HG03159 (cell line): ENCODE data around the gene NTPCR.
"Not testable (repeated sequence)": the region's sequence is repeated elsewhere in the genome, so short reads cannot be mapped to it uniquely, and the experiment has no call there.

Experiments used
- ATAC-seq: cut with Tn5 transposase; IDR thresholded peaks from one replicate; pipeline ENCODE4 v1.9.1; 2021; ENCODE audit warnings: mild to moderate bottlenecking, moderate library complexity; ENCODE audit not compliant: unreplicated experiment

Gene NTPCR, protein sequence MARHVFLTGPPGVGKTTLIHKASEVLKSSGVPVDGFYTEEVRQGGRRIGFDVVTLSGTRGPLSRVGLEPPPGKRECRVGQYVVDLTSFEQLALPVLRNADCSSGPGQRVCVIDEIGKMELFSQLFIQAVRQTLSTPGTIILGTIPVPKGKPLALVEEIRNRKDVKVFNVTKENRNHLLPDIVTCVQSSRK

DNA sequence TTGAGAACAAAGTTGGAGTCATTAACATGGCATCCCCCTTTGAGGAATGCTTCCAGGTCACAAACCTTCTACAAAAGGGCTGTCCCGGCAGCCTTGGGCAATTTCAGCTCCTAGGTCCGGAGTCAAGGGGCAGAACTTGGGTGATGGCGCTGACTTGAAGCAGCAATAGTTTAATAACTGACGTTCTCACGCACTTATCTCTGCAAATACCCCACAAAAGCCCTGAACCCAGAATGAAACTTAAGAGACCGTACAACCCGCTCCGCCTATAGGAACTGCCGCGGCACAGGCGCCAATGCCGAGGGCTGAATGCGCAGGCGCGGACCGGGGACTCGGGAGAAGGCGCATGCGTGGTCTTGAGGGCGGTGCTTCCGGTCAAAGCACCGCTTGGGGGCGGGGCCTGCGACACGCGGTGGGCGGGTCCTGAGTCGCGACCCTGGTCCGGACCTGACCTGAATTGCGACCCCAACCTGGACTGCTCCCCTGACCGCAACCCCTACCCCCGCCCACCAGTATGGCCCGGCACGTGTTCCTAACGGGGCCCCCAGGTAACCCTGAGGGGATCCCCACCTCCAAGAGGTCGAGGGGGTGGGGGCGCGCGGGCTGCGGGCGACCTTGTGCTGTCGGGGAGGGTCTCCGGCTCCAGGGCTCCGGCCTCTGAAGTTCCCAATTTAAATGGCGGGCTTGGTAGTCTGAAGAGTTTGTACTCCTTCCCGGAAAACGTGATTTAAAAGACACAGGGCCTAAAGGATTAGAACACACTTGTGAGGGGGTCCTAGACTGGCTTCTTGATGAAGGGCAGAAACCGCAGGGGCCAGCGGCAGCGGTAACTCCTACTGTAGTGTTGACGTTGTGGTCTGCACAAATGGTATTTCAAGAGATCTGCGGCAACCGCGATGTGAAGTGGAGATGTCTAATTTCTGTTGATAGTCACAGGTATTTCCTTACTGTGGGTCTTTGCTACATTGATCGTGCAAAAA is at the start of gene NTPCR:
TSS of gene NTPCR (plus strand) at position 415 of the 980 bp plus-strand sequence. CDS start at position 515, 100 bp downstream.
- peak; percentile 90 for ATAC-seq

DNA sequence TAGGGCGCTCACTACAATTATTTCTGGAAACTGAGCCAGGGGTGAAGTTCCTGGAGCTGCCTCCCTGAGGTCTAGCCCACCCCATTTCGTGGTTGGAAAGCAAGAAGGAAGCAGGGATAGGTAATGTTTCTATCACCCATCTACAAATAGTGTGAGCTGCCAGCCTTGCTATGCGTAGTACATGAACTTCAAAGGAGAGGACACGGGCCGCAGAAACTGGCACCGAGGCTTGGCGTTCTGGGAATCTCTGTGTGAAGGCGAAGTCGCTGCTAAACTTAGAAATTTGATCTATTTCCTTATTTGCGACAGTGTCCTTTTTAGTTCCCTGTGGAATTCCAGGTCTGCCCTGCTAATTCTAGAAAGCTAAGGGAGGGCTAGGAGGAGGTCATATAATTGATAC is 49.6 kb upstream of the NTPCR start:
- ATAC-seq = no peak

DNA sequence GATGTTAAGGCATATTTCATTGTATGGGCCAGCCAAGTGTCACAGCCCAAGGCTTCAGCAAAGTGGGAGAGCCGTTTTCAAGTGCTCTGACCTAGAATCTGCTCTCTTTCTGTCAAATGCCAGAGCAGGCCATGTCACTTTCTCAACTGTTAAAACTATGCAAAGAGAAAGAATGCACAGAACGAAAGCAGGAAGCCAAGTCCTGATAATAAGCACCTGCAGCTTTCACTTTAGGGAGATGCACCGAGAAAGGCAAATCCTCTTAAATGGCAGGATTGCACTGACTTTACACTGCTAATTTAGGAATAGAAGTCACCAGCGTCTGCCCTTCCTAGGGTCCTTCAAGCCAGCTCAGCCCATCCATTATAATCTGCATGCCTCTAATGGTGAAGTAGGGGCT is 49.2 kb upstream of the NTPCR start:
- ATAC-seq = no peak

DNA sequence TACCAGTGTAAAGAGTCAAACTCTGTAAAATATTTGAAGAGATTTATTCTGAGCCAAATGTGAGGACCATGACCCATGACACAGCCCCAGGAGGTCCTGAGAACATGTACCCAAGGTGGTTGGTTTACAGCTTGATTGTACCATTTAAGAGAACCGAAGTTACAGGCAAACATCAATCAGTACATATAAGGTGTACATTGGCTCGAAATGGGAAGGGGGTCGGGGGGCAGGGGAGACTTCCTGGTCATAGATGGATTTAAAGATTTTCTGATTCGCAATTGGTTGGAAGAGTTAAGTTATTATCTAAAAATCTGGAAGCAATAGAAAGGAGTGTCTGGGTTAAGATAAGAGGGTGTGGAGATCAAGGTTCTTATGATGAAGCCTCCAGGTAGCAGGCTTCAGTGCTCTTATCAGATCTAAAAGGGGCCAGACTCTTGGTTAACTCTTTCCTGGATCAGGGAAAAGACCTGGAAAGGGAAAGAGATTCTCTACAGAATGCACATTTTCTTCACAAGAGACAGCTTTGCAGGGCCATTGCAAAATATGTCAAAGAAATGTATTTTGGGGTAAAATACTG is 47.5 kb upstream of the NTPCR start:
- no peak for ATAC-seq

GRCh38 chr1:232904131-232904530 is 46.3 kb upstream of the NTPCR start:
- no peak for ATAC-seq

DNA sequence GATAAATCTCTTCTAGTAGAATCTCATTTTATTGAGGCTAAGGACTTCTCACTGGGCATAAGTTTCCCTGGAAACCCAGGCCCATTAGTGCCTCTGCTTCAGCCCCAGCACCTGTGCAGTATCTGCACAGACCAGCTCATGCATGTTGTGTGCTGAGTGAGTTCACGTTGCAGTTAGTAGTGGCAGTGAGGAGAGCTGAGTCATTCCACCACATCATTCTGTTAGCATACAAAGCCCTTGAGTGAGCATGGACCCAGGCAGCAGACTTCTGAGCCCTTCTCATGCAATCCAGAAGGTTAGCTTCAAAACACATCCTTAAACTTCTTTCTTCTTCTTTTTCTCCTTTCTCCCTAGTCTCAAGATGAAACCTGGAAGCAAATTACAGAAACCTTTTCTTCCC is 45.8 kb upstream of the NTPCR start:
- no peak for ATAC-seq

- ATAC-seq = no peak
Measured at GRCh38 chr1:232905331-232906034, 44.9 kb upstream of the NTPCR start.

DNA sequence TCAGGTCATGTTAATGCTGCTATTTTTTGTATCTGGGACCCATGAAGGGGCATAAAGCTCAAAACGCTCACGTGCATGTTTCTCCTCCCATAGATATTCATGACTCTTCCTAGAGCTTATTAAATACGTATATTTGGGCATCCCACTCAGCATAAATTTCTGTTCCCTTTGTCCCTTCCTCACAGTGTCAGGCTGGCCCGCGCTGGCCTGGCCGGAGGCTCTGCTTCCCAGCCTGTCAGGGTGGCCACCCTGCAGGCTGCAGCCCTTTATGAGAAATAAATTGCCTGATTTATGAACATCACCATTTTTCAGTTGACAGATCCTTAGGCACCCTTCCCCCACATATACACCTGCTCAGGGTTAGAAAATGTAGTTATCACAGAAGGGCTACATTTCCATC is 44.0 kb upstream of the NTPCR start:
- ATAC-seq = no peak

DNA sequence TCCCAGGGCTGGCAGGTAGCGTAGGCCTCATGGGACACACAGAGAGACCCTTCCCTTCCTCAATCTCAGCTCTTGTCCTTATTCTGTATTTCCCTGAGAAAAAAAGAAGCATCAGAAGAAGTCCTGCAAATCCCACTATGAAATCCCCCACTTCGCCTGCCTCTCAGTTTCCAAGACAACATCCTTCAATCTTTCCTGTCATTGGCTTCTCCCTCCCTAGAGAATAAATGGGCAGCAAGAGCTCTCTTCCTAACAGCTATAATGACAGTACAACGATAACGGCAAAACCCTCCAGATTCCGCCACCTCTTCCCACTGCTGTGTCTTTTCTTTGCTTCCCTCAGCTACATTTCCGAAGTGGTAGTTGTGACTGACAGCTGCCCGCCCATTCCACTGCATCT is 41.6 kb upstream of the NTPCR start:
- no peak for ATAC-seq

GRCh38 chr1:232909752-232910151 is 40.7 kb upstream of the NTPCR start:
- ATAC-seq = no peak

GRCh38 chr1:232911027-232911599 is 39.3 kb upstream of the NTPCR start:
- no peak for ATAC-seq

GRCh38 chr1:232912845-232913580 is 37.4 kb upstream of the NTPCR start:
- ATAC-seq = no peak

GRCh38 chr1:232914271-232914670 is 36.1 kb upstream of the NTPCR start:
- not testable (repeated sequence) for ATAC-seq

DNA sequence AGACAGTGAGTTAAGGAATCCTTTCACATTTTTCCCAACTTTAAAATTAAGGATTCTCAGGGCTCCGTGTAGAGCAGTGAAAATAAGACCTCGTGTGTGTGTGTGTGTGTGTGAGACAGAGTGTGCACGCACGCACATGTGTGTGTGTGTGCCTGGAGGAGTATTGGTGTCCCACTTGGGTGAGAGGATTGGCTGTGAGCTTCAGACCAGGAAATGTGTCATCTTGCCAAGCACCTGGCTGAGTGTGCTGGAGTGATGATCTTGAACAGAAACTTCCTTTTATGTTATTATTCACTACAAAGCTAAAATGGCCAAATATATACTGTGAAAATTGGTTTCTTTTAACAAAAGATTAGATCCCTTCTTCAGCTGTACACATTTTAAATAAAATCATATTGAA is 35.2 kb upstream of the NTPCR start:
- ATAC-seq = no peak

GRCh38 chr1:232917053-232917452 is 33.4 kb upstream of the NTPCR start:
- no peak for ATAC-seq

- ATAC-seq = no peak
Measured at GRCh38 chr1:232921381-232921780, 29.0 kb upstream of the NTPCR start.

GRCh38 chr1:232922485-232922884 is 27.9 kb upstream of the NTPCR start:
- ATAC-seq = no peak

DNA sequence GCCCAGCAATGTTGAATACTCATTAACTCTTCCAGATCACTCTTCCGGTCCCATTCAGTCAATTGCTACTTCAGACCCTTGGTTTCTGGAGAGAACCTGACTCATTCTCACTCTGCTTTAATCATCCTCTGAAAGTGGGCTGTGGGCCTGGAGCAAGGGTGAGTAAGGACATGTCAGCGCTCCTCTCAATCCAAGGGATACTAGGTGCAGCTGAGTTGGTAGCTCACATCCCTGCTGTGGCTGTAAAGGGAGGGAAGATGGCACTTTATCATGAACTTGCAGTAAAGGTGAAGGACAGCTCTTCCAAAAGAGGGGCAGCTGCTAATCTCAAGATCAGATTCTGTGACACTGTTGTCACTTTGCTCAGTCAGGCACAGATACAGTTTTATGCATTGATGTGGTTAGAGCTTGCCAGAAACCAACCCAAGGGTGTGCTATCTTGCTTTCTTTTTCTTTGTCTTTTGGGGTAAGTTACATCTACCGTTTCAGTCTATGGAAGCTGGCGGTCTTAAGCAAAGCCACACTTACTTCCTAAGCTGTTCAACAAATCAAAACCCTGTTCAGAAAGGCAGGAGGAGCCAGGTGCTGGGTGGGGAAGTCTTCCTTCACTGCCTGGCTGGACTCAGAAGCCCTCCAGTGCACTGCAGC is 26.5 kb upstream of the NTPCR start:
- peak; percentile 76 for ATAC-seq

GRCh38 chr1:232924874-232925273 is 25.5 kb upstream of the NTPCR start:
- ATAC-seq = no peak
